Fibroblast of the aortic adventitia (primary cell): ENCODE measurements around the gene RAB25. TPM values are rescaled to one million over a fixed set of nuclear protein-coding genes. Genes with fewer than 3 reads are reported as not detected.
A peak's percentile ranks its signal among the peaks of the same experiment; 100 is the strongest.

Source experiments
- DNase-seq: peaks from one replicate; pipeline ENCODE4 v3.0.0-alpha.2; 2010; ENCODE audit warnings: low read depth
- H3K4me3 ChIP-seq: 2 replicates; pipeline ENCODE4 v1.5.1; 2011; ENCODE audit warnings: low read depth, mild to moderate bottlenecking, control low read depth, low read length, moderate library complexity
- CTCF ChIP-seq: IDR thresholded peaks from 2 replicates; pipeline ENCODE4 v1.5.1; 2011; ENCODE audit warnings: mild to moderate bottlenecking, low read length, control low read depth, inconsistent platforms; ENCODE audit not compliant: insufficient read depth
- total RNA-seq: library from RNA; depleted of rRNA; stranded (reverse); fragments of >200 nt; gene quantifications from 2 replicates; pipeline ENCODE4 v1.2.3, GENCODE V29; 2012; ENCODE audit warnings: low replicate concordance

Gene RAB25
- total RNA-seq, 1 donor, result not detected

- TF ChIP-seq CTCF, result no peak
- no peak overlapping the region for H3K4me3 ChIP-seq
- no peak for DNase-seq
Measured at GRCh38 chr1:156045076-156045475, 15.9 kb upstream of the RAB25 start.

- no peak for DNase-seq
- TF ChIP-seq CTCF, result no peak
- no peak overlapping the region for H3K4me3 ChIP-seq
Measured at GRCh38 chr1:156048663-156049258, 12.2 kb upstream of the RAB25 start.

GRCh38 chr1:156050376-156050775 lies 10.6 kb upstream of the RAB25 start:
- no peak for TF ChIP-seq CTCF
- H3K4me3 ChIP-seq, result no peak overlapping the region
- DNase-seq, result no peak

DNA sequence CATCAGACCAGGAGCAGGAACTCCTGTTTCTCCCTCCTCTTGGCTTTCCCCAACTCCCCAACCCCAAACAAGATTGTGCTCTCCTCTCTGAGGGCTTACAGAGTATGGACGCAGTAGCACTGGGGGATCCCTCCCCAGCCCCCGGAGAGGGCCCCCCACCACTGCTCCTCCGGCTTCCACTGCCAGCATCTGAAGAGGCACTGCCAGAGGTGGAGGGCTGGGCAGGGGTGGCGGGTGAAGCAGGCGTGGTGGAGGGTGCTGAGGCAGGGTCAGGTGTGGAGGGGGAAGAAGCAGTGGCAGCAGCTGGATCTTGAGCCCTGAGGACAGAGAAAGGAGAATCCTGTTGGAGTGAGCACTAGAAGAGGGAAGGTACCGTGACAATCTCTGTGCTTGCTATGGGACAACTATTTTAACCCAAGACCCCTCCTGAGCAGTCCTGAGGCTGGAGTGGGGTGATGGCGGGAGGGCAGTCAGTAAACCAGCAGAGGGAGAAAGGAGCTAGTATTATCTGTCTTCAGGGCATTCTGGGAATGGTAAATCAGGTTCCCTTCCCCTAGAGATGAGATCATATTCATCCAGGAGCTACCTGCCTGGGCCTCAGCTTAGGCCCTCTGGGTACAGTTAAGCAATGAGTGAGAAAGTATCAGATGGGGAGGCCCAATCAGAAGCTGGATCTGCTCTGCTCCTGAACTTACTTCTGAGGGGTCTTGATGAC lies 9.8 kb upstream of the RAB25 start:
- TF ChIP-seq CTCF, result no peak
- H3K4me3 ChIP-seq, result no peak overlapping the region
- DNase-seq, result no peak

DNA sequence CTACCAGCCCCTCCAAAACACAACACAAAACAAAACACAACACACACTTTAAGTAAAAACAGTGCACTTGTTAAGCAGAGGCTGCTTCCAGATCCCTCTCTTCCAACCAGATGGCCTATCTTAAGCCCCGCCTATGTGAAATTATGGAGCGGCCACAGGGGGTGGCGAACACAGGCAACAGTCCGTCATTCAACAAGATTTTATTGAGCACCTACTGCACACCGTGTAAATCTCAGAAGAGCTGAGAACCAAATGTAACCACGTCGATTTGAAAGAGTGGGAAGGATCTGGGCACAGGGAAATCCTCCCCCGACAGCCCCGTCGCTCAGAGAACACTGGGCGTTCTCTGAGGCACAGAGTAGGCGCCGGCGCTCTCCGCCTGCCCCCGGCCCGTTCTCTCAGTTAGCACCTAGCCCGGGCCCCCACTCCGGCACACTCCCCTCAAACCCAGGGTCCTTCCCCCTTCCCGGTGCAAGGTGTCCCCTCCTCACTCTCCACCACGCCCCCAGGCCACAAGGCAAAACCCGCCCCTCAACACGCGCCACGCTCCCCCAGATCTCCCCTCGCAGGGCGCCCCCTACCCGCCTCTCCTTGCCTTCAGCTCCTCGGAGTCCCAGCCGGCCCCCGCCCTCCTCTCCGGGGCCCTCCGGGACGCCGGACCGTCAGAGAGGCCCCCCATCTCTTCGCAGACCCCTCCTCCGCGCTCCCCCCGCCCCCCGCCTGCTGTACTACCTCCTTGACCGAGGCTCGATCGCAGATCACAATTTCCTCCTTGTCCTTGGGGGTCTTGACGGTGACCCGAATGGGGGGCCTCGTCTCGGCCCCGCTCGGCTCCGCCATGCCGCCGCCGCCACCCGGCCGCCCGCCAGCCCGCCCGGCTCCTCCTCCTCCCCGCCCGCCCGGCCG lies 7.8 kb upstream of the RAB25 start:
- H3K4me3 ChIP-seq, result peak overlapping the region; percentile 82
- DNase-seq, result peak; percentile 69
- peak; percentile 33 for TF ChIP-seq CTCF

DNA sequence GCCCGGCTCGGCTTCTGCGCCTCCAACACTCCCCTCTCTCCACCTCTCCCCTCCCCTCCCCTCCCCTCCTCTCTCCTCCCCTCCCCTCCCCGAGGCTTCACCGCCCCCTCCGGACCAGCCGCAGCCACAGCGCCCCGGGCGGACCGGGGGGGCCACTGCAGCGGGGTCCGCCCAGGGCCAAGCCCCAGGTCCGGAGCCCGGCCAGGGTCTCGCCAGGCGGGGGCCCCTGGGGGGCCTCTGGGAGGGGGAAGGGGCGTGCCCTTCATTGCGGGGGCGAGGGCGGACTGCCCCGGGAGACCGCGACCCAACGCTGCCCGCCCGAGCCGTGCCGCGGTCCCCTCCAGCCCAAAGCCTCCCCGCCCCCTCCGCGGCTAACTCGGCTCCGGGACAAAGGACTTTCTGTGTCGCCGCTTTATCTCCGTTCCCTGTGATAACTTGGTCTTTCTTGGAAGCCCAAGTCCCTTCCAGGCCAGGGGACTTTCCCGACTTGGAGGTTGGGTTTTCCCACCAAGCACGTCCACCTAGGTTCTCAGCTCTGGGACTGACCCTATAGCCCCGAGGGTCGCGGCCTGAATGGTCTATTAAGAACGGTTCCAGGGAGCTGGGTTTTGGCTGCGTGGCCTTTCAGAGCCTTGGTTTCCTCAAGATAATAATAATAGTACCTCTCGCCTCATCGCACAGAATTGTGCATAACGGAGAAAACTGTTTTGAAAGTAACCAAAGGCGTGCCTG lies 7.0 kb upstream of the RAB25 start, which contains the start of gene UBQLN4:
Gene UBQLN4, minus strand, starts transcription at position 31 of the 732 bp plus-strand sequence. CDS start 97 bp downstream, outside the sequence.
- H3K4me3 ChIP-seq, result peak within 1 kb of the TSS; percentile 82
- TF ChIP-seq CTCF, result peak; percentile 53
- DNase-seq, result peak; percentile 81
